ENCODE measurements around the gene SHANK2.

SHANK2 gene

DNA sequence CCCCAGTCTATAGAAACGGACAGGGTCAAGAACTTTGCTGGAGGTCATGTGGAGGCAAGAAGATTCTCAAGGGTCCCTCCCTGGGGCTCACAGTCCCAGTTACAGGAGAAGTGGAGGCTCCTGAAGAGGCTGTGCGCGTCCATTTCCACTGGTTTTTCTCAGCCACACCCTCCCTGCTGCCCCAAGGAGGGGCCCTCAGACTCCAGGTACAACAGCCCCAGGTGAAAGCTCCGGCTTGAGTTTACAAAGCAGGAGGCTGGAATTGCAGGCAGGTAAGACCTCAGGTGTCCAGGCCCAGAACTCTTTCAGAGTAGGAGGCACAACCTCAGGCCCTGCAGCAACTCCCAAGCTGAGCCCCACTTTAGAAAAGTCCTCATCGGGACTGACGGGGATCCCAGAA is 3.1 kb downstream of the SHANK2 start:
- H3K4me3 ChIP-seq: no peak overlapping the region
- TF ChIP-seq, protein P1, sequence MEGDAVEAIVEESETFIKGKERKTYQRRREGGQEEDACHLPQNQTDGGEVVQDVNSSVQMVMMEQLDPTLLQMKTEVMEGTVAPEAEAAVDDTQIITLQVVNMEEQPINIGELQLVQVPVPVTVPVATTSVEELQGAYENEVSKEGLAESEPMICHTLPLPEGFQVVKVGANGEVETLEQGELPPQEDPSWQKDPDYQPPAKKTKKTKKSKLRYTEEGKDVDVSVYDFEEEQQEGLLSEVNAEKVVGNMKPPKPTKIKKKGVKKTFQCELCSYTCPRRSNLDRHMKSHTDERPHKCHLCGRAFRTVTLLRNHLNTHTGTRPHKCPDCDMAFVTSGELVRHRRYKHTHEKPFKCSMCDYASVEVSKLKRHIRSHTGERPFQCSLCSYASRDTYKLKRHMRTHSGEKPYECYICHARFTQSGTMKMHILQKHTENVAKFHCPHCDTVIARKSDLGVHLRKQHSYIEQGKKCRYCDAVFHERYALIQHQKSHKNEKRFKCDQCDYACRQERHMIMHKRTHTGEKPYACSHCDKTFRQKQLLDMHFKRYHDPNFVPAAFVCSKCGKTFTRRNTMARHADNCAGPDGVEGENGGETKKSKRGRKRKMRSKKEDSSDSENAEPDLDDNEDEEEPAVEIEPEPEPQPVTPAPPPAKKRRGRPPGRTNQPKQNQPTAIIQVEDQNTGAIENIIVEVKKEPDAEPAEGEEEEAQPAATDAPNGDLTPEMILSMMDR (IDR thresholded peaks at IDR 0.05): no peak
- no peak for DNase-seq (ENCODE audit: low spot score)
- H3K27ac ChIP-seq: no peak overlapping the region

DNA sequence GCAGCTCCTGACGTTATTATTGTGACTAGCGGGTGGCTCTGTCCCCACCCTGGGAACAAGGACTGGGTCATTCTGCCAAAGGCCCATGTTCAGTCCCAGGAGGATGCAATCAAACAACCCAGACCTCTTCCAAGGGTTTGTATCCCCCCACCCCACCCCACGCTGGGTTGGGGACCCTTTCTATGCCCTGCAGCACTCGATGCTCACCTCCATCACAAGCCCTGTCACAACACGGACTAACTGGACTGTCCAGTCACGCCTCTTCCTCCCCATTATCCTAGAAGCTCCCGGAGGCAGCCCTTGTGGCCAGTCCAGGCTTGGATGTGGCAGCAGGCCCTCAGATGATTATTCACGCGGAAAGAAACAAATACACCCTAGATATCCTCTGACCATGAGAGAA is 3.7 kb downstream of the SHANK2 start:
- no peak overlapping the region for H3K4me3 ChIP-seq
- H3K27ac ChIP-seq: no peak overlapping the region
- peak; percentile 24 for DNase-seq (ENCODE audit: low spot score)
- TF ChIP-seq, protein P1 (IDR thresholded peaks at IDR 0.05): no peak

DNA sequence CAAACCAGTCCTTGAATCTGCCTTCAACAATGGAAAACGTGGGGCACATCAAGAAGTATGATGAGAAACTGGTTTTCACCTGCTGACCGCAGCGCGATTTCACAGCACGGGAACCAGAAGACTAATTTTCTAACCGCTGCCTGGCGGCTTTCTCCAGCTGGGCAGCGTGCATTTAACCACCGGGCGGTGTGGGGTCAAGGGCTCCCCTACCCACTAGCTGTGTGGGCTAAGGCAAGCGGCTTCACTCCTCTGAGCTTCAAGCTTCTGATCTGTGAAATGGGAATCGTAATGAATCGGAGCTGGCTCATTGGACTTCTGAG is 4.2 kb downstream of the SHANK2 start:
- DNase-seq (ENCODE audit: low spot score): no peak
- H3K27ac ChIP-seq: no peak overlapping the region
- TF ChIP-seq, protein P1 (IDR thresholded peaks at IDR 0.05): no peak
- no peak overlapping the region for H3K4me3 ChIP-seq

DNA sequence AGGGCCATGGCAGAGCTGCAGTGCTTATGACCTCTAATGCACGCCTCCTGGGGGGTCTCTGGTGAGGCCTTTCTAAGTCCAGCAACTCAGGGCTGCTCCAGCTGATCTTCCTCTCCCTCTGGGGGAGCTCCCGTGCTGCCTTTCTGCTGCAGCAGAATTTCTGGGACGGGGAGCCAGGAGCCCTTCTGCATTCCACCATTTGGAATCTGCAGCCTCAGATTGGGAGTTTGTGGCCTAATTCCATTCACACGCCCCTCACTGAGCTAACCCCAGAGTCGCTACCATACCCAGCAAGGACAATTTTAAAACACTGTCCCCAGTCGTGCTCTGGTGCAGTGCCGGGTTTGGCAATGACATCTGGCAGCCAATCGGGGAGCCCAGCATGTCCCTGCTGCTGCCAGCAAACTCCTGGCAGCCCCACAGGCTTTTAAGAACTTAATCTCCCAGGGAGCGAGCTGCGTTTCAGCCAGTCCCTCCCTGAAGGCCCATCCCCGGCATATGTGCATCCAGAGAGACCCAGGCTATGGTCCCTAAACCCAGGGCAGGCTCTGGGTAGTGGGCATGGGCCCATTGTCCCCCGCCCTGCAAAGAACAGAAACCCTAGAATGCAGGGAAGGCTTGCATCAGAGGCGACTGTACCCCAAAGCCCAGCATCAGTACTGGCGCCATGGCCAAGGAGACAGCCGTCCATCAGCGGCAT is 4.7 kb downstream of the SHANK2 start:
- no peak overlapping the region for H3K27ac ChIP-seq
- H3K4me3 ChIP-seq: no peak overlapping the region
- TF ChIP-seq, protein P1 (IDR thresholded peaks at IDR 0.05): no peak
- peak; percentile 45 for DNase-seq (ENCODE audit: low spot score)

DNA sequence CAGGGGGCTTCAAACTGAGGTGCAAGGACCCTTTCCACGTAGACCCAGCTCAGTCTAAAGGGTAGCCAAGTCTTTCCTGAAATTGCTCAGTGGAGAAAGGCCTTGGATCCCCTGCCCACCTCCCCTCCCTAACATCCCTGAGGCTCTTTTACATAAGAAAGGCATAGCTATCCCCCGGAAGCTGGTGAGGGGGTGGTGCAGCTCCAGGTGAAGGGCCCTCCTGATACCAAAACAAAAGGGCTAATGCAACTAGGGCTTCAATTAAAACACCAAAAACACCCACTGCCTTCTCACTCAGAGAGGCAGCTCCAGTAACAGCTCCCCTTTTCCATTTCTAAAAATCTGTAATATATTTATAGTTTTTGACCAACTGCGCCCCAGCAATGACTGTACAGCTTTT is 5.8 kb downstream of the SHANK2 start:
- no peak overlapping the region for H3K4me3 ChIP-seq
- peak; percentile 63 for DNase-seq (ENCODE audit: low spot score)
- no peak overlapping the region for H3K27ac ChIP-seq
- TF ChIP-seq, protein P1 (IDR thresholded peaks at IDR 0.05): no peak

DNA sequence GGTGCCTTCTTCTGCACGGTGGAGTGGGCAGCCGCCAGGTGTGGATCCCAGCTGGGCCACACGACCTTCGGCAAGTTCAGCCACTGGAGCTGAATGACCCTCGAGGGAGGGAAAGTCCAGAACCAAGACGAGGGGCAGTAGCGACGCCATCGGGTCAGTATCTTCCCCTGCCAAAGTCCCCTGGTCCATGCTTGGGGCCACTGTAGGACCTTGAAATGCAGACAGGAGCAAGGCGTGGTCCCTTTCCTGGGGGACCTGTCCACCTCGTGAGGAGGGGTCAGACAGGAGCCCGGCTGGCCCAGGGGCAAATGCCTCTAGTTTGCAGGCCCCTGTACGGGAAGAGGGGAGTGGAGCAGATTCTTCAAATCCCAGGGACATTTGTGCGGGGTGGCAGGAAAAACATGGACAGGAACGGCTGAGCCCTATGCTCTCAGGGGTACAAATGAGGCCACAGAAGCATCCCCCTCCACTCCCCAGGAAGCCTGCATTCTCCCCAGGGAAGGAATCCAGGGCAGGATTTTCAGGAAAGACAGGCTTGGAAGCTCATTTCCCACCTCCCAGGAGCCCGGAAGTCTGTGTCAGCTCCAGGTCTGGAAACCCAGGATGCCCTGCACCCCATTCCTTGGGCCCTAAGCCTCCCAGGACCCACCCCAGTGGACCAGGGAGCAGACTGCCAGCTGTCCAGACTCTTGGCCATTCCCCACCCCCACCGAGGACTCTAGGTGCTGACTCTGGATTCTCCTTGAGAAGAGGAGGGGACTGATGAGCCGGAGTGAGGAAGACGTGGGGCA is 6.6 kb downstream of the SHANK2 start:
- Histone ChIP-seq H3K4me3 (no peak overlapping the region), H3K27ac (no peak overlapping the region)
- peak; percentile 66 for DNase-seq (ENCODE audit: low spot score)
- TF ChIP-seq, protein P1 (IDR thresholded peaks at IDR 0.05): no peak
